ENCODE data around the gene BTG1. TPM values are rescaled to one million over a fixed set of nuclear protein-coding genes. Genes with fewer than 3 reads are reported as not detected.

BTG1 gene
- total and polyA plus RNA-seq, 4 donors, result 25.7 to 86.9 (median 63.6) TPM

DNA sequence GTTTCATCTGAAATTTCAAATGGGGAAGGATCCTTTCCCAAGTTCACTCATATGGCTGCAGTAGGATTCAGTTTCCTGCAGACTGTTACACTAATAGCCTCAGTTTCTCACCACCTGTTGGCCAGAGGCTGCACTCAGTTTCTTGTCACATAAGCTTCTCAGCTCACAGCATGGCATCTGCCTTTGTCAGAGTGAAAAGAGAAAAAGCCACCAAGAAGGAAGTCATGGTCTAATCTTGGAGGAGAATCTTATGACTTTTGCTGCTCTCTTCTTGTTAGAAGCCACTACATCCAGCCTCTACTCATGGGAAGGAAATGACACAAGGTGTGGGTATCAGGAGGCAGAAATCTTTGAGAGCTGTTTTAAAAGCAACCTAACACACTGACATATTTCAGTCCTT, 39.4 kb upstream of the BTG1 start:
- no peaks in the 10 kb centered on the region for H3K4me1 ChIP-seq (ENCODE audit: control insufficient read depth in 1 of 2, insufficient read depth in 2 of 2, low read length in 2 of 2)
- no peaks in the 10 kb centered on the region for H3K9me3 ChIP-seq (ENCODE audit: control insufficient read depth, low read length)
- intact Hi-C loops (cut with DNase I), result no loop called here
- DNase-seq (no peak), ATAC-seq (ENCODE audit: low FRiP score) (no peak)
- no peaks in the 10 kb centered on the region for H3K36me3 ChIP-seq (ENCODE audit: control insufficient read depth in 1 of 2, insufficient read depth in 2 of 2, low read length in 1 of 2)
- H3K27me3 ChIP-seq (ENCODE audit: control insufficient read depth in 1 of 2, insufficient read depth in 2 of 2, low read length in 1 of 2), result no peaks in the 10 kb centered on the region
- no peak overlapping the region for H3K27ac ChIP-seq (ENCODE audit: low read depth in 1 of 2, low read length in 2 of 2)
- no peak overlapping the region for H3K4me3 ChIP-seq (ENCODE audit: low read length in 2 of 2)

DNA sequence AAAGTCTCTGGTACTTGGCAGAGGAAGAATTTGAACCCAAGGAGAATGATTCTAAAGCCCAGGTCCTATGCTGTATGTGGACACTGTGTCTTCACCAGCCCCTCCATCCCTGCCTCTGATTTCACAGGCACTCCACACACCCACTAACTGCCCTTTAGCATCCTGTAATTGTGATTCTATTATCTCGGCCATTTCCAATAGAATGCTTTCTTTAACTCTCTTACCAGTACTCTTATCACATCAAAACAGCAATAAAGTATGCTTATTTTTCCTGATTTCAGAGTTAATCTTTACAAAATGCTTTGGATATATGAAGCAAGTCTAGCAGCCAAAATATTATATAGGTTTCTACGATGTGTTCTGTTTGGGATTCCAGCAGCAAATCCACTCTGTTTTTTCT, 37.9 kb upstream of the BTG1 start:
- Histone ChIP-seq H3K27ac (ENCODE audit: low read depth in 1 of 2, low read length in 2 of 2) (no peak overlapping the region), H3K9me3 (ENCODE audit: control insufficient read depth, low read length) (no peaks in the 10 kb centered on the region), H3K36me3 (ENCODE audit: control insufficient read depth in 1 of 2, insufficient read depth in 2 of 2, low read length in 1 of 2) (no peaks in the 10 kb centered on the region), H3K4me3 (ENCODE audit: low read length in 2 of 2) (no peak overlapping the region), H3K27me3 (ENCODE audit: control insufficient read depth in 1 of 2, insufficient read depth in 2 of 2, low read length in 1 of 2) (no peaks in the 10 kb centered on the region), H3K4me1 (ENCODE audit: control insufficient read depth in 1 of 2, insufficient read depth in 2 of 2, low read length in 2 of 2) (no peaks in the 10 kb centered on the region)
- 25% methylated on average over 2 of the region's 2 CpGs for WGBS, 2 donors
- ATAC-seq (ENCODE audit: low FRiP score) (no peak), DNase-seq (no peak)
- intact Hi-C loops (cut with DNase I), result no loop called here

DNA sequence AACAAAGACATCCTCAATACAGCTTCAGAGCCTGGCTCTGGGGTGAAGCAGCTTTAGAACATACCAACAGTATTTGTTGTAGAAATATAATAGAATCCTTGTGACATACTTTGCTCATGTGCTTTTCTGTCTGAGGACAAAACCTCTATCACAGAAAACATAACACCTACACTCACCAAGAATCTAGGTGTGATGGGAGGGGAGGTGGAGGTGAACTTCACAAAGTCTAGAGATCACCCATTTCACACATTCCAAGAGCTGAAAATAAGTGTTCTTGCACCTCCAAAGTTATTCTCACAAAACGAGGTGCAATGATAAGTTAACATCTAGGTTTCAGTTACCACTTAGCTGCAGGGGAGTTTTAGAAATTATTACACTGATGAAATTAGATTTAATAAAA, 32.7 kb upstream of the BTG1 start:
- no peak for DNase-seq
- Histone ChIP-seq H3K9me3 (ENCODE audit: control insufficient read depth, low read length) (no peaks in the 10 kb centered on the region), H3K4me1 (ENCODE audit: control insufficient read depth in 1 of 2, insufficient read depth in 2 of 2, low read length in 2 of 2) (no peaks in the 10 kb centered on the region), H3K36me3 (ENCODE audit: control insufficient read depth in 1 of 2, insufficient read depth in 2 of 2, low read length in 1 of 2) (no peaks in the 10 kb centered on the region), H3K27me3 (ENCODE audit: control insufficient read depth in 1 of 2, insufficient read depth in 2 of 2, low read length in 1 of 2) (no peaks in the 10 kb centered on the region), H3K4me3 (ENCODE audit: low read length in 2 of 2) (no peak overlapping the region), H3K27ac (ENCODE audit: low read depth in 1 of 2, low read length in 2 of 2) (no peak overlapping the region)
- ATAC-seq (ENCODE audit: low FRiP score), result no peak
- intact Hi-C loops (cut with DNase I), result no loop called here
- WGBS, 2 donors, result 75 to 81% methylated on average over 1 of the region's 1 CpG

DNA sequence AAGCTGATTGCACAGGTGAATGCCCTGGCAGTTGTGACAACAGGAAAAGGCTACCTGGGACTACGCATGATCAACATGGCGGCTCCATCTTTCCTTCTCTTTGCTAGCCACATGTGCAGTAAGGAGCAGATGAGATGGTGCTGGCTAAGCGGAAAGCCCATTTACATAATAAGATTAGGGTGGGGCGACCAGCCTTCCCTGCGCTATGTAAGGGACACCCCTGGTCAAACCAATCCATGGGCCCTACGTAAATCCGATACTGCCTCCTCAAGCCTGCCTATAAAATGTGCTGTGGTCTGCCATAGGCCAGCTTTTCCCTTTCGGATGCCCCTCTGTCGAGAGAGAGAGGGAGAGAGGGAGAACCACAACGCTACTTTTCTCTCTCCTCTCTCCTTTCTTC, 31.0 kb upstream of the BTG1 start:
- Histone ChIP-seq H3K4me3 (ENCODE audit: low read length in 2 of 2) (no peak overlapping the region), H3K9me3 (ENCODE audit: control insufficient read depth, low read length) (no peaks in the 10 kb centered on the region), H3K36me3 (ENCODE audit: control insufficient read depth in 1 of 2, insufficient read depth in 2 of 2, low read length in 1 of 2) (no peaks in the 10 kb centered on the region), H3K4me1 (ENCODE audit: control insufficient read depth in 1 of 2, insufficient read depth in 2 of 2, low read length in 2 of 2) (no peaks in the 10 kb centered on the region), H3K27ac (ENCODE audit: low read depth in 1 of 2, low read length in 2 of 2) (no peak overlapping the region), H3K27me3 (ENCODE audit: control insufficient read depth in 1 of 2, insufficient read depth in 2 of 2, low read length in 1 of 2) (no peaks in the 10 kb centered on the region)
- ATAC-seq (ENCODE audit: low FRiP score) (no peak), DNase-seq (no peak)
- intact Hi-C loops (cut with DNase I), result no loop called here
- WGBS, 2 donors, result 94 to 96% methylated on average over 8 to 10 of the region's 10 CpGs

DNA sequence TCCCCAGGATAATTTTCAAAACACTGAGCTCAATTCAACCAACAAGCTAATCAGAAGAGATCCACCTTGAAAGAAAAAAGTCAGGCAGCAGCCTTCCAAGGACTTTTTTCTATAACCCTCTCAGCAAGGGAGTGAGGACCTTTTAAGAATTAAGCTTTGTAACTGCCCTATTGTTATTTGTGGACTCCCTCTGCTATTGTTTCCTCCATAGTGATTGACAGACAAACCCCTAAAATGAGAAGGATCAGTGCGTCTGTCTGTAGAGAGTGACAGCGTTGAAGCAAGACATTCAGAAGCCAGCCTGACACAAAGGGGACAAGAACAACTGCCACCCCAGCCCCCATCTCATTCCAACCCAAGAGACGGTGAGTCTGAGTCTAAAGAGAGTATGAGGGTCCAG, 30.3 kb upstream of the BTG1 start:
- Histone ChIP-seq H3K27ac (ENCODE audit: low read depth in 1 of 2, low read length in 2 of 2) (no peak overlapping the region), H3K4me1 (ENCODE audit: control insufficient read depth in 1 of 2, insufficient read depth in 2 of 2, low read length in 2 of 2) (no peaks in the 10 kb centered on the region), H3K9me3 (ENCODE audit: control insufficient read depth, low read length) (no peaks in the 10 kb centered on the region), H3K27me3 (ENCODE audit: control insufficient read depth in 1 of 2, insufficient read depth in 2 of 2, low read length in 1 of 2) (no peaks in the 10 kb centered on the region), H3K36me3 (ENCODE audit: control insufficient read depth in 1 of 2, insufficient read depth in 2 of 2, low read length in 1 of 2) (no peaks in the 10 kb centered on the region), H3K4me3 (ENCODE audit: low read length in 2 of 2) (no peak overlapping the region)
- intact Hi-C loops (cut with DNase I), result no loop called here
- DNase-seq (no peak), ATAC-seq (ENCODE audit: low FRiP score) (no peak)
- WGBS, 2 donors, result 87 to 91% methylated on average over 3 of the region's 3 CpGs

DNA sequence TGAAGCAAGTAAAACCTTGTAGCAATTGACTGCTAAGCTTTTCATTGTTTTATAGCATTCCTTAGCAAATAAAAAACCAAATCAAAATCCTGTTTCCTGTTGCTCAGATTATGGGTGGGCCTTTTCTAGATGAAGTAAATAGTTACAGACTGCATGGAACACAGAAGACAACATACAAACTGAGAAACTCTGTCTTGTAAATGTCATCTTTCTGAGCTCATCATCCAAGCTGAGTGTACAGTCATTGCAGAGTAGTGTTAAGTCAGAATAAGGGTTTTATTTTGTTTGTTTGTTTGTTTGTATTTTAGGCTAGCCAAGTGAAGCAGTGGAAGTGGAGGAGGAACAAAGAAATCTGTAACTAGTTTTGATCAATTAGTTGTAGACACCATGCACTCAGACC, 24.4 kb upstream of the BTG1 start:
- DNase-seq (no peak), ATAC-seq (ENCODE audit: low FRiP score) (no peak)
- Histone ChIP-seq H3K4me3 (ENCODE audit: low read length in 2 of 2) (no peak overlapping the region), H3K27ac (ENCODE audit: low read depth in 1 of 2, low read length in 2 of 2) (no peak overlapping the region), H3K36me3 (ENCODE audit: control insufficient read depth in 1 of 2, insufficient read depth in 2 of 2, low read length in 1 of 2) (no peaks in the 10 kb centered on the region), H3K9me3 (ENCODE audit: control insufficient read depth, low read length) (no peaks in the 10 kb centered on the region), H3K4me1 (ENCODE audit: control insufficient read depth in 1 of 2, insufficient read depth in 2 of 2, low read length in 2 of 2) (no peaks in the 10 kb centered on the region), H3K27me3 (ENCODE audit: control insufficient read depth in 1 of 2, insufficient read depth in 2 of 2, low read length in 1 of 2) (no peaks in the 10 kb centered on the region)
- intact Hi-C loops (cut with DNase I), result no loop called here

DNA sequence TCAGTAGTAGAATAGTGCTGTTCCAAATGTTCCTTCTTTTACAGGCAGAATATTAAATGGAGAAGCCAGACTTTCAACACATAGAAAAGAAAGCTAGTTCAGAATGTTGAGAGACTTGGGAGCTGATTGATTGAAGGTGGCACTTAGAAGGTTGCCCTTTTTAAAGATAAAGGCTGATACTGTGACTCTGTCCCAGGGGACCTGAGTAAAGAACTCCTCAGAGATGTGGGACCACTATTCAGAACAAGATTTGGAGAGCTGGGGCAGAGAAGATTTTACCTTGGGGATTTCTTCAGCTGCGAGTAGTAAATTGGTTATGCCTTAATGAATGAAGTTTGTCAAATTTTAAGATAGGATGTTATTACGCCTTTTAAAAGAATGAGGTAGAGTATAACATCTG, 21.4 kb upstream of the BTG1 start:
- Histone ChIP-seq H3K4me3 (ENCODE audit: low read length in 2 of 2) (no peak overlapping the region), H3K27ac (ENCODE audit: low read depth in 1 of 2, low read length in 2 of 2) (no peak overlapping the region), H3K4me1 (ENCODE audit: control insufficient read depth in 1 of 2, insufficient read depth in 2 of 2, low read length in 2 of 2) (no peaks in the 10 kb centered on the region), H3K36me3 (ENCODE audit: control insufficient read depth in 1 of 2, insufficient read depth in 2 of 2, low read length in 1 of 2) (no peaks in the 10 kb centered on the region), H3K9me3 (ENCODE audit: control insufficient read depth, low read length) (no peaks in the 10 kb centered on the region), H3K27me3 (ENCODE audit: control insufficient read depth in 1 of 2, insufficient read depth in 2 of 2, low read length in 1 of 2) (no peaks in the 10 kb centered on the region)
- intact Hi-C loops (cut with DNase I), result no loop called here
- DNase-seq (no peak), ATAC-seq (ENCODE audit: low FRiP score) (no peak)
- WGBS, 2 donors, result 92 to 95% methylated on average over 2 of the region's 2 CpGs

DNA sequence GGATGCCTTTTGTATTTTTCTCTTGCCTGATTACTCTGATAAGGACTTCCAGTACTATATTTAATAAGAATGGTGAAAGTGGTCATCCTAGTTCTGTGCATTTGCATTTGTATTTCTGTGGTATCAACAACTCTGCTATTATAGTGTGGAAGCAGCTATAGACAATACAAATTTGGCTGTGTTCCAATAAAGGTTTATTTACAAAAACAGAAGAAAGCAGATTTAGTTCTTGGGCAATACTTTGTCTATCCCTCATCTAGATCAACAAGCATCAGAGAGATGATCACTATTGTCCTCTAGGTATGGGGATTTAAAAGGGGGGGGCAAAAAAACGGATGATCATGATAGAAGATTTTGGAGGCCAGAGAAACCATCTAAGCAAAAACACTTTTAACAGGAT, 19.1 kb upstream of the BTG1 start:
- 92 to 100% methylated on average over 1 of the region's 1 CpG for WGBS, 2 donors
- Histone ChIP-seq H3K27ac (ENCODE audit: low read depth in 1 of 2, low read length in 2 of 2) (no peak overlapping the region), H3K9me3 (ENCODE audit: control insufficient read depth, low read length) (no peaks in the 10 kb centered on the region), H3K4me1 (ENCODE audit: control insufficient read depth in 1 of 2, insufficient read depth in 2 of 2, low read length in 2 of 2) (no peaks in the 10 kb centered on the region), H3K36me3 (ENCODE audit: control insufficient read depth in 1 of 2, insufficient read depth in 2 of 2, low read length in 1 of 2) (no peaks in the 10 kb centered on the region), H3K4me3 (ENCODE audit: low read length in 2 of 2) (no peak overlapping the region), H3K27me3 (ENCODE audit: control insufficient read depth in 1 of 2, insufficient read depth in 2 of 2, low read length in 1 of 2) (no peaks in the 10 kb centered on the region)
- ATAC-seq (ENCODE audit: low FRiP score) (no peak), DNase-seq (no peak)
- intact Hi-C loops (cut with DNase I), result no loop called here

DNA sequence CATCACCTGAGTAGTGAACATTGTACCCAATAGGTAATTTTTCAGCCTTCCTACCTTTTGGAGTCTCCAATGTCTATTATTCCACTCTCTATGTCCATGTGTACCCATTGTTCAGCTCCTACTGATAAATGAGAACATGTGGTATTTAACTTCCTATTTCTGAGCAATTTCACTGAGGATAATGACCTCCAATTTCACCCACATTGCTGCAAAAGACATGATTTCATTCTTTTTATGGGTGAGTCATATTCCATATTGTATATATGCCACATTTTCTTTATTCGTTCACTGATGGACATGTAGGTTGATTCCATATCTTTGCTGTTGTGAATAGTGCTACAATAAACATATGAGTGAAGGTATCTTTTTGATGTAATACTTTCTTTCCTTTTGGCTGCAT, 16.4 kb upstream of the BTG1 start:
- H3K9me3 ChIP-seq (ENCODE audit: control insufficient read depth, low read length), result no peaks in the 10 kb centered on the region
- no peak overlapping the region for H3K4me3 ChIP-seq (ENCODE audit: low read length in 2 of 2)
- no peaks in the 10 kb centered on the region for H3K36me3 ChIP-seq (ENCODE audit: control insufficient read depth in 1 of 2, insufficient read depth in 2 of 2, low read length in 1 of 2)
- WGBS, 2 donors, result 82 to 84% methylated on average over 1 of the region's 1 CpG
- DNase-seq, result no peak
- ATAC-seq (ENCODE audit: low FRiP score), result no peak
- intact Hi-C loops (cut with DNase I), result no loop called here
- no peak overlapping the region for H3K27ac ChIP-seq (ENCODE audit: low read depth in 1 of 2, low read length in 2 of 2)
- no peaks in the 10 kb centered on the region for H3K4me1 ChIP-seq (ENCODE audit: control insufficient read depth in 1 of 2, insufficient read depth in 2 of 2, low read length in 2 of 2)
- no peaks in the 10 kb centered on the region for H3K27me3 ChIP-seq (ENCODE audit: control insufficient read depth in 1 of 2, insufficient read depth in 2 of 2, low read length in 1 of 2)

Data from aorta (tissue), 5 donors.